Mesendoderm (in vitro differentiated cells): ENCODE results near the gene RNPS1.
A peak's percentile ranks its signal among the peaks of the same experiment; 100 is the strongest.

Experiments used
- DNase-seq: peaks from one replicate; pipeline ENCODE4 v3.0.0; 2013
- H2AK5ac ChIP-seq: 2 replicates; pipeline ENCODE4 v1.6.1; 2013; ENCODE audit warnings: low read length, inconsistent platforms
- H2BK120ac ChIP-seq: 2 replicates; pipeline ENCODE4 v1.6.1; 2013; ENCODE audit warnings: low read depth, mild to moderate bottlenecking, low read length, moderate library complexity, mixed read lengths
- H2BK15ac ChIP-seq: replicated peaks from 2 replicates; pipeline ENCODE4 v1.6.1; 2013; ENCODE audit warnings: low read depth, mild to moderate bottlenecking, moderate library complexity
- H2BK5ac ChIP-seq: 2 replicates; pipeline ENCODE4 v1.6.1; 2013; ENCODE audit warnings: low read length, inconsistent platforms
- H3K18ac ChIP-seq: 2 replicates; pipeline ENCODE4 v1.6.1; 2013; ENCODE audit warnings: mild to moderate bottlenecking, low read length, mixed read lengths
- H3K23ac ChIP-seq: one replicate; pipeline ENCODE4 v1.6.1; 2013; ENCODE audit warnings: low read length
- H3K27ac ChIP-seq: 2 replicates; pipeline ENCODE4 v1.5.1; 2013; ENCODE audit warnings: low read depth, mild to moderate bottlenecking, inconsistent platforms, low read length, moderate library complexity
- H3K27me3 ChIP-seq: 2 replicates; pipeline ENCODE4 v1.6.1; 2013; ENCODE audit warnings: low read length, control low read depth, mild to moderate bottlenecking, inconsistent platforms; ENCODE audit not compliant: insufficient read depth, poor library complexity
- H3K36me3 ChIP-seq: 2 replicates; pipeline ENCODE4 v1.6.1; 2013; ENCODE audit warnings: low read length, inconsistent platforms; ENCODE audit not compliant: control insufficient read depth, insufficient read depth
- H3K4ac ChIP-seq: one replicate; pipeline ENCODE4 v1.6.1; 2013; ENCODE audit warnings: low read depth, mild to moderate bottlenecking, low read length, moderate library complexity
- H3K4me1 ChIP-seq: 2 replicates; pipeline ENCODE4 v1.6.1; 2013; ENCODE audit warnings: low read depth, low read length, inconsistent platforms; ENCODE audit not compliant: control insufficient read depth
- H3K4me2 ChIP-seq: 2 replicates; pipeline ENCODE4 v1.6.1; 2013; ENCODE audit warnings: low read length
- H3K4me3 ChIP-seq: 2 replicates; pipeline ENCODE4 v1.5.1; 2013; ENCODE audit warnings: mild to moderate bottlenecking, low read length
- H3K56ac ChIP-seq: one replicate; pipeline ENCODE4 v1.6.1; 2013; ENCODE audit warnings: low read length
- H3K79me1 ChIP-seq: 2 replicates; pipeline ENCODE4 v1.6.1; 2013; ENCODE audit warnings: low read length, inconsistent platforms
- H3K79me2 ChIP-seq: 2 replicates; pipeline ENCODE4 v1.6.1; 2013; ENCODE audit warnings: mild to moderate bottlenecking, low read length; ENCODE audit not compliant: control insufficient read depth, insufficient read depth
- H3K9ac ChIP-seq: 2 replicates; pipeline ENCODE4 v1.6.1; 2013; ENCODE audit warnings: low read length, inconsistent platforms
- H4K5ac ChIP-seq: one replicate; pipeline ENCODE4 v1.6.1; 2013; ENCODE audit warnings: low read length
- H4K8ac ChIP-seq: one replicate; pipeline ENCODE4 v1.6.1; 2013; ENCODE audit warnings: low read depth, mild to moderate bottlenecking, control low read depth, low read length, moderate library complexity
- WGBS: extraction: QIAGEN DNeasy Blood & Tissue Kit; methylation state at CpG from one replicate; pipeline ENCODE4 v1.1.7; 2013; ENCODE audit warnings: low lambda C conversion rate, missing lambda C conversion rate; ENCODE audit not compliant: insufficient coverage; ENCODE audit errors: extremely low coverage; 5-methylcytosine and 5-hydroxymethylcytosine counted together

The RNPS1 gene

GRCh38 chr16:2298621-2299020 lies 30.7 kb upstream of the RNPS1 start:
- Histone ChIP-seq H2BK15ac (no peak overlapping the region), H3K79me1 (no peaks in the 10 kb centered on the region), H3K9ac (no peak overlapping the region), H3K4me3 (no peak overlapping the region), H2BK120ac (no peak overlapping the region), H2AK5ac (no peak overlapping the region), H3K4me2 (no peak overlapping the region), H3K4me1 (no peaks in the 10 kb centered on the region), H2BK5ac (no peak overlapping the region), H3K79me2 (no peaks in the 10 kb centered on the region), H3K36me3 (no peaks in the 10 kb centered on the region), H3K4ac (no peak overlapping the region), H4K8ac (no peak overlapping the region), H4K5ac (no peak overlapping the region), H3K27ac (no peak overlapping the region), H3K56ac (no peak overlapping the region), H3K23ac (no peak overlapping the region), H3K18ac (no peak overlapping the region), H3K27me3 (no peaks in the 10 kb centered on the region)
- no peak for DNase-seq
- WGBS: no CpG with 5 or more reads among the region's 9 CpGs

GRCh38 chr16:2297506-2297860 lies 29.6 kb upstream of the RNPS1 start:
- Histone ChIP-seq H3K9ac (no peak overlapping the region), H4K8ac (no peak overlapping the region), H2BK15ac (no peak overlapping the region), H3K36me3 (no peaks in the 10 kb centered on the region), H3K4me1 (no peaks in the 10 kb centered on the region), H3K79me1 (no peaks in the 10 kb centered on the region), H4K5ac (no peak overlapping the region), H3K27me3 (no peaks in the 10 kb centered on the region), H3K18ac (no peak overlapping the region), H3K4ac (no peak overlapping the region), H3K56ac (no peak overlapping the region), H3K4me3 (no peak overlapping the region), H2BK120ac (no peak overlapping the region), H2AK5ac (no peak overlapping the region), H3K27ac (no peak overlapping the region), H3K23ac (no peak overlapping the region), H3K4me2 (no peak overlapping the region), H3K79me2 (no peaks in the 10 kb centered on the region), H2BK5ac (no peak overlapping the region)
- WGBS: no CpG with 5 or more reads among the region's 22 CpGs
- no peak for DNase-seq

GRCh38 chr16:2296661-2297505 lies 29.0 kb upstream of the RNPS1 start:
- Histone ChIP-seq H3K18ac (no peak overlapping the region), H3K9ac (no peak overlapping the region), H3K36me3 (no peaks in the 10 kb centered on the region), H3K79me2 (no peaks in the 10 kb centered on the region), H2BK15ac (no peak overlapping the region), H3K27me3 (no peaks in the 10 kb centered on the region), H2AK5ac (no peak overlapping the region), H2BK120ac (no peak overlapping the region), H3K79me1 (no peaks in the 10 kb centered on the region), H3K23ac (no peak overlapping the region), H4K5ac (no peak overlapping the region), H2BK5ac (no peak overlapping the region), H3K27ac (no peak overlapping the region), H3K4me1 (no peaks in the 10 kb centered on the region), H3K4me2 (no peak overlapping the region), H3K4me3 (no peak overlapping the region), H3K56ac (no peak overlapping the region), H3K4ac (no peak overlapping the region), H4K8ac (no peak overlapping the region)
- no CpG with 5 or more reads among the region's 23 CpGs for WGBS
- peak; percentile 65 for DNase-seq

GRCh38 chr16:2295056-2295798 lies 27.3 kb upstream of the RNPS1 start:
- Histone ChIP-seq H3K4me2 (no peak overlapping the region), H2BK120ac (no peak overlapping the region), H3K27me3 (no peaks in the 10 kb centered on the region), H3K36me3 (no peaks in the 10 kb centered on the region), H2BK15ac (no peak overlapping the region), H3K79me1 (no peaks in the 10 kb centered on the region), H3K27ac (no peak overlapping the region), H4K5ac (no peak overlapping the region), H3K56ac (no peak overlapping the region), H3K79me2 (no peaks in the 10 kb centered on the region), H3K4me1 (no peaks in the 10 kb centered on the region), H3K4ac (no peak overlapping the region), H3K18ac (no peak overlapping the region), H2AK5ac (no peak overlapping the region), H3K23ac (no peak overlapping the region), H3K9ac (no peak overlapping the region), H3K4me3 (no peak overlapping the region), H4K8ac (no peak overlapping the region), H2BK5ac (no peak overlapping the region)
- no peak for DNase-seq
- no CpG with 5 or more reads among the region's 21 CpGs for WGBS

GRCh38 chr16:2292221-2292620 lies 24.3 kb upstream of the RNPS1 start:
- Histone ChIP-seq H2BK5ac (no peak overlapping the region), H3K4me2 (no peak overlapping the region), H3K4me1 (no peaks in the 10 kb centered on the region), H3K18ac (no peak overlapping the region), H3K79me2 (no peaks in the 10 kb centered on the region), H4K8ac (no peak overlapping the region), H3K56ac (no peak overlapping the region), H3K23ac (no peak overlapping the region), H3K27me3 (no peaks in the 10 kb centered on the region), H3K79me1 (no peaks in the 10 kb centered on the region), H3K4me3 (no peak overlapping the region), H3K9ac (no peak overlapping the region), H3K36me3 (no peaks in the 10 kb centered on the region), H3K27ac (no peak overlapping the region), H4K5ac (no peak overlapping the region), H2AK5ac (no peak overlapping the region), H2BK15ac (no peak overlapping the region), H3K4ac (no peak overlapping the region), H2BK120ac (no peak overlapping the region)
- DNase-seq: no peak
- WGBS: no CpG with 5 or more reads among the region's 9 CpGs
